H1 (cell line): ENCODE results near the gene CAMK1G. TPM values are rescaled to one million over a fixed set of nuclear protein-coding genes. Genes with fewer than 3 reads are reported as not detected.

Experiments used
- CTCF ChIA-PET: fragments of 300-600 bp; sonication (Branson Sonifier 250); formaldehyde crosslinking; loops from one replicate; lab custom pipeline; 2021; ENCODE audit not compliant: partially characterized antibody; lab: Charles Lee
- POLR2A ChIA-PET: fragments of 300-600 bp; sonication (Branson Sonifier 250); formaldehyde crosslinking; loops from one replicate; lab custom pipeline; 2021; ENCODE audit warnings: inconsistent platforms; ENCODE audit not compliant: partially characterized antibody; lab: Charles Lee
- DNase-seq, 2 experiments: peaks; one replicate each; pipeline versions ENCODE4 v3.0.0 to v3.0.0-alpha.2; 2010 to 2022; ENCODE audit warnings: low spot score in 2 of 2, low read depth in 1 of 2, mixed read lengths in 1 of 2
- FAIRE-seq: peaks from 2 replicates; lab custom pipeline; 2011; peaks lifted over from hg19 to GRCh38; lab: Jason Lieb, UNC
- H2AFZ ChIP-seq: 2 replicates; pipeline ENCODE4 v1.8.1; 2012; ENCODE audit warnings: low read length, inconsistent platforms
- H2AK5ac ChIP-seq: 2 replicates; pipeline ENCODE4 v1.6.1; 2013; ENCODE audit warnings: low read depth, low read length
- H2BK120ac ChIP-seq: replicated peaks from 2 replicates; pipeline ENCODE3; 2013; ENCODE audit warnings: low read depth, low read length, inconsistent platforms
- H2BK12ac ChIP-seq: 2 replicates; pipeline ENCODE4 v1.6.1; 2013; ENCODE audit warnings: low read depth, low read length
- H2BK15ac ChIP-seq: 2 replicates; pipeline ENCODE4 v1.6.1; 2013; ENCODE audit warnings: low read length
- H2BK20ac ChIP-seq: 2 replicates; pipeline ENCODE4 v1.6.1; 2013; ENCODE audit warnings: low read length
- H2BK5ac ChIP-seq: 2 replicates; pipeline ENCODE4 v1.6.1; 2013; ENCODE audit warnings: low read depth, low read length
- H3K14ac ChIP-seq: 2 replicates; pipeline ENCODE4 v1.6.1; 2013; ENCODE audit warnings: inconsistent platforms; ENCODE audit not compliant: insufficient read length
- H3K18ac ChIP-seq: 2 replicates; pipeline ENCODE4 v1.6.1; 2013; ENCODE audit warnings: low read length; ENCODE audit errors: extremely low read depth
- H3K23ac ChIP-seq: 2 replicates; pipeline ENCODE4 v1.6.1; 2013; ENCODE audit warnings: inconsistent platforms; ENCODE audit not compliant: insufficient read length
- H3K23me2 ChIP-seq: 2 replicates; pipeline ENCODE4 v1.6.1; 2013; ENCODE audit warnings: low read depth, low read length
- H3K27ac ChIP-seq: 2 replicates; pipeline ENCODE4 v1.6.1; 2011; ENCODE audit warnings: low read depth, low read length, inconsistent platforms
- H3K27me3 ChIP-seq, 4 experiments: replicated peaks in 1 of 4; 1 replicate in 1 of 4; 2 replicates in 3 of 4; pipeline versions ENCODE4 v1.6.1 to v1.8.1; 2011 to 2013; ENCODE audit warnings: low read length in 3 of 4, mild to moderate bottlenecking in 3 of 4, inconsistent platforms in 2 of 4, mixed read lengths in 2 of 4, moderate library complexity in 1 of 4; ENCODE audit not compliant: control insufficient read depth in 3 of 4, insufficient read depth in 3 of 4; ENCODE audit errors: extremely low read depth in 1 of 4
- H3K36me3 ChIP-seq, 4 experiments: 2 replicates each; pipeline versions ENCODE4 v1.6.1 to v1.8.1; 2011 to 2013; ENCODE audit warnings: mild to moderate bottlenecking in 4 of 4, low read length in 3 of 4, moderate library complexity in 2 of 4, control low read depth in 1 of 4, inconsistent platforms in 1 of 4; ENCODE audit not compliant: insufficient read depth in 4 of 4, control insufficient read depth in 2 of 4
- H3K4ac ChIP-seq: replicated peaks from 2 replicates; pipeline ENCODE3; 2013; ENCODE audit warnings: low read length, low read depth, mixed read lengths, inconsistent platforms; ENCODE audit not compliant: insufficient read length
- H3K4me1 ChIP-seq, 4 experiments: replicated peaks in 1 of 4; 1 replicate in 1 of 4; 2 replicates in 3 of 4; pipeline versions ENCODE4 v1.6.1 to v1.8.1; 2011 to 2013; ENCODE audit warnings: low read length in 3 of 4, inconsistent platforms in 2 of 4, mixed read lengths in 1 of 4; ENCODE audit not compliant: insufficient read depth in 4 of 4, control insufficient read depth in 3 of 4
- H3K4me2 ChIP-seq, 2 experiments: 2 replicates each; pipeline versions ENCODE4 v1.6.1 to v1.8.1; 2011 to 2013; ENCODE audit warnings: low read depth in 2 of 2, low read length in 2 of 2, control low read depth in 1 of 2, inconsistent platforms in 1 of 2, mild to moderate bottlenecking in 1 of 2; ENCODE audit not compliant: insufficient read depth in 1 of 2
- H3K4me3 ChIP-seq, 4 experiments: fragments of 200-600, 300-600 bp in 1 of 4; sonication (generic), shearing (Covaris generic), sonication (Bioruptor Twin) in 1 of 4; 2 replicates each; pipeline versions ENCODE4 v1.5.1 to v1.8.1; 2011 to 2016; ENCODE audit warnings: low read length in 4 of 4, low read depth in 3 of 4, control low read depth in 2 of 4, inconsistent platforms in 2 of 4, mild to moderate bottlenecking in 2 of 4, mixed read lengths in 1 of 4, moderate library complexity in 1 of 4; ENCODE audit not compliant: insufficient read depth in 2 of 4; ENCODE audit errors: extremely low read depth in 1 of 4
- H3K56ac ChIP-seq: replicated peaks from 2 replicates; pipeline ENCODE3; 2013; ENCODE audit warnings: low read depth, mild to moderate bottlenecking, mixed read lengths, low read length, inconsistent platforms; ENCODE audit not compliant: insufficient read length
- H3K79me1 ChIP-seq: 2 replicates; pipeline ENCODE4 v1.6.1; 2013; ENCODE audit warnings: low read depth, low read length, control low read depth
- H3K79me2 ChIP-seq, 2 experiments: 2 replicates each; pipeline versions ENCODE4 v1.6.1 to v1.8.1; 2012 to 2013; ENCODE audit warnings: low read length in 2 of 2, mild to moderate bottlenecking in 2 of 2, inconsistent platforms in 1 of 2; ENCODE audit not compliant: insufficient read depth in 2 of 2, control insufficient read depth in 1 of 2
- H3K9ac ChIP-seq, 4 experiments: replicated peaks in 1 of 4; 1 replicate in 1 of 4; 2 replicates in 3 of 4; pipeline versions ENCODE4 v1.6.1 to v1.8.1; 2011 to 2013; ENCODE audit warnings: low read depth in 3 of 4, low read length in 3 of 4, control low read depth in 2 of 4, mild to moderate bottlenecking in 2 of 4, moderate library complexity in 2 of 4, inconsistent platforms in 1 of 4; ENCODE audit errors: extremely low read depth in 1 of 4
- H3K9me3 ChIP-seq, 2 experiments: 2 replicates each; pipeline versions ENCODE4 v1.6.1 to v1.8.1; 2012 to 2013; ENCODE audit warnings: mild to moderate bottlenecking in 2 of 2, moderate library complexity in 2 of 2, control low read depth in 1 of 2, inconsistent platforms in 1 of 2, low read depth in 1 of 2, low read length in 1 of 2, mixed read lengths in 1 of 2; ENCODE audit not compliant: insufficient read depth in 2 of 2
- H4K20me1 ChIP-seq, 2 experiments: replicated peaks in 1 of 2; 2 replicates each; pipeline versions ENCODE3 to v1.8.1; 2011 to 2013; ENCODE audit warnings: inconsistent platforms in 2 of 2, low read length in 2 of 2, mild to moderate bottlenecking in 1 of 2; ENCODE audit not compliant: insufficient read depth in 2 of 2, control insufficient read depth in 1 of 2
- H4K5ac ChIP-seq: 2 replicates; pipeline ENCODE4 v1.6.1; 2013; ENCODE audit warnings: low read length, low read depth, mixed read lengths, inconsistent platforms; ENCODE audit not compliant: insufficient read length
- H4K8ac ChIP-seq: 2 replicates; pipeline ENCODE4 v1.8.0; 2013; ENCODE audit warnings: mild to moderate bottlenecking, moderate library complexity, low read length, inconsistent platforms; ENCODE audit not compliant: insufficient read depth; ENCODE audit errors: extremely low read depth
- H4K91ac ChIP-seq: replicated peaks from 2 replicates; pipeline ENCODE3; 2013; ENCODE audit warnings: low read length, mixed read lengths, inconsistent platforms; ENCODE audit not compliant: insufficient read length
- ASH2L ChIP-seq: fragments of 200-600, 300-600 bp; sonication (generic); IDR thresholded peaks from one replicate; pipeline ENCODE4 v1.7.1; 2017; ENCODE audit warnings: low read length
- CHD1 ChIP-seq: IDR thresholded peaks from 2 replicates; pipeline ENCODE4 v1.6.1; 2012; ENCODE audit warnings: low read depth, low read length, improper control_type of control experiment
- EGR1 ChIP-seq: IDR thresholded peaks from 2 replicates; pipeline ENCODE4 v1.6.1; 2011; ENCODE audit warnings: low read depth, low read length, borderline replicate concordance
- FOSL1 ChIP-seq: IDR thresholded peaks from 2 replicates; pipeline ENCODE4 v1.6.1; 2011; ENCODE audit warnings: mild to moderate bottlenecking, low read depth, low read length, moderate library complexity; ENCODE audit not compliant: insufficient read depth
- HDAC2 ChIP-seq, 2 experiments: fragments of 300-600 bp in 1 of 2; sonication (generic) in 1 of 2; IDR thresholded peaks; 2 replicates each; pipeline ENCODE4 v1.6.1; 2011 to 2012; ENCODE audit warnings: low read depth in 2 of 2, low read length in 2 of 2, mild to moderate bottlenecking in 2 of 2, moderate library complexity in 2 of 2, borderline replicate concordance in 1 of 2, inconsistent platforms in 1 of 2
- JUND ChIP-seq: IDR thresholded peaks from 2 replicates; pipeline ENCODE4 v1.6.1; 2011; ENCODE audit warnings: mild to moderate bottlenecking, improper control_type of control experiment, low read length
- MAFK ChIP-seq: IDR thresholded peaks from 2 replicates; pipeline ENCODE4 v1.6.1; 2012; ENCODE audit warnings: low read depth, mild to moderate bottlenecking, improper control_type of control experiment, low read length
- NRF1 ChIP-seq: IDR thresholded peaks from 2 replicates; pipeline ENCODE4 v1.6.1; 2011; ENCODE audit warnings: mild to moderate bottlenecking, low read depth, low read length, improper control_type of control experiment
- POLR2AphosphoS5 ChIP-seq: IDR thresholded peaks from 2 replicates; pipeline ENCODE4 v1.6.1; 2011; ENCODE audit warnings: low read depth, low read length
- RFX5 ChIP-seq: IDR thresholded peaks from 2 replicates; pipeline ENCODE4 v1.6.1; 2011; ENCODE audit warnings: low read depth, low read length, improper control_type of control experiment, borderline replicate concordance
- SP1 ChIP-seq: IDR thresholded peaks from 2 replicates; pipeline ENCODE4 v1.6.1; 2011; ENCODE audit warnings: low read depth, low read length
- TEAD4 ChIP-seq: IDR thresholded peaks from 2 replicates; pipeline ENCODE4 v1.6.1; 2012; ENCODE audit warnings: low read depth, low read length, inconsistent platforms, mixed read lengths
- WGBS, 2 experiments: shearing (Covaris generic) in 1 of 2; methylation state at CpG; one replicate each; pipeline versions ENCODE4 v1.1.6 to v1.1.7; 2013 to 2015; ENCODE audit warnings: low lambda C conversion rate in 2 of 2, mixed read lengths in 2 of 2, inconsistent platforms in 1 of 2, low coverage in 1 of 2, missing lambda C conversion rate in 1 of 2; ENCODE audit not compliant: insufficient replicate concordance in 2 of 2, insufficient coverage in 1 of 2, insufficient read length in 1 of 2; ENCODE audit errors: extremely low coverage in 1 of 2, missing lambda C conversion rate in 1 of 2; 5-methylcytosine and 5-hydroxymethylcytosine counted together
- polyA plus RNA-seq, 7 experiments: library from polyadenylated mRNA; depleted of rRNA in 3 of 7; stranded (reverse) in 5 of 7; unstranded in 2 of 7; fragments of >200 nt in 5 of 7; fragments of 200-250 nt in 2 of 7; gene quantifications; 1 replicate in 5 of 7; 2 replicates in 1 of 7; 4 replicates in 1 of 7; pipeline versions ENCODE4 v1.2.1 to v1.2.3, GENCODE V29; 2011 to 2013; ENCODE audit warnings: missing spikeins in 2 of 7, mixed read lengths in 2 of 7
- total RNA-seq: library from RNA; stranded (reverse); fragmentation: NEBNext Ultra II Directional; extraction: Animal tissue kit (Norgen Biotek cat#: 25700); gene quantifications from 2 replicates; pipeline ENCODE4 v1.2.1, GENCODE V29; 2021
- TF ChIP-seq, protein P1 (sequence below): IDR thresholded peaks from 2 replicates; pipeline ENCODE4 v1.6.1; 2012; ENCODE audit warnings: inconsistent platforms

CAMK1G gene
- total and polyA plus RNA-seq, 2 of the 8 experiments (the other 6 are each of a cell fraction or from before 2014, with no cell fraction given) = 1.00 to 1.0 TPM

DNA sequence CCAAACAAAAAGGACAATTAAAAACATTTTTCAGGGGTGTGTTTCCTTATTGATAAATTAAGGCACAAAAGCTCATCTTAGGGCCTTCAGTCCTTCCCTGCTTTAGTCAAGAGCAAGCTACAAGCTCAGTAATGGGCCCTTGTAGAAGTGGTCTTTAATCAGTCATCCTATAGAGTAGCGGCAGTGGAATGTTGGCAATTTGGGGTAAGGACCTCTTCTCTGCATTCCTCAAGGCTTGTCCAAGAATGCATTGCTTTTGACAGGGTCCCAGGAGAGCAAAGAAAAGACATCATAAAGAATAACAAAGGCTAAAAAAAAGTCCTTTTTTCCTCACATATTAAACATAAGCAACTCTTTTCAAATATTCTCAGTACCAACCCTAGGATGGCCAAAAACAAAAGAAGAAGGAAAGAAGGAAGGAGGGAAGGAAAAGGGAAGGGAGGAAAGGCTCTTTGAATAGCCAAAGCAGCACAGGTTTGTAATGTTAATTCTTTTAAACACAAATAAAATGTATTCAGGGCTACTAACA is 27.3 kb upstream of the CAMK1G start:
- H3K18ac ChIP-seq = no peak overlapping the region
- H3K4me2 ChIP-seq = peak overlapping the region; percentile 14 to 47; a peak in 3 of 4 replicates
- H3K14ac ChIP-seq = no peak overlapping the region
- CTCF ChIA-PET = interaction anchor here (0.7 to 1.7 kb wide), 7 partner anchors 11 to 1759 kb away, joined by 3 to 8 read pairs (median 3); no protein-coding TSS in a partner anchor
- no peak overlapping the region for H4K91ac ChIP-seq
- no peaks in the 10 kb centered on the region for H3K79me2 ChIP-seq
- no peaks in the 10 kb centered on the region for H3K36me3 ChIP-seq
- H4K8ac ChIP-seq = no peak overlapping the region
- no peak overlapping the region for H2BK5ac ChIP-seq
- H3K27ac ChIP-seq = no peak overlapping the region
- peak overlapping the region in 1 of 4 experiments; percentile 32; a peak in 1 of 8 replicates for H3K4me3 ChIP-seq
- H3K4me1 ChIP-seq = peaks cover 7 to 30% (median 22%) of the 10 kb centered on the region in 4 experiments; a peak in 5 of 7 replicates
- H2BK12ac ChIP-seq = no peak overlapping the region
- H4K20me1 ChIP-seq = peaks cover 0 to 3% of the 10 kb centered on the region in 2 experiments
- no peak overlapping the region for H2BK120ac ChIP-seq
- no peak overlapping the region for H3K9ac ChIP-seq
- H4K5ac ChIP-seq = no peak overlapping the region
- no peak overlapping the region for H3K56ac ChIP-seq
- peak; percentile 70 for FAIRE-seq
- H3K79me1 ChIP-seq = no peaks in the 10 kb centered on the region
- no peak overlapping the region for H3K4ac ChIP-seq
- H3K23me2 ChIP-seq = peaks cover 4% of the 10 kb centered on the region; the same call in 1 of the 2 replicates
- WGBS, 2 experiments = 0% methylated on average over 1 of the region's 1 CpG; no CpG with 5 or more reads in 1 of the 2 experiments
- H2AFZ ChIP-seq = no peak overlapping the region
- H3K23ac ChIP-seq = no peak overlapping the region
- DNase-seq = peak in 1 of 2 experiments; percentile 36
- no peak overlapping the region for H2AK5ac ChIP-seq
- POLR2A ChIA-PET = interaction anchor here (0.9 kb wide), 1 partner anchor 11 kb away, joined by 3 read pairs; no protein-coding TSS in a partner anchor
- no peaks in the 10 kb centered on the region for H3K9me3 ChIP-seq
- H2BK15ac ChIP-seq = no peak overlapping the region
- H3K27me3 ChIP-seq = peaks cover 0 to 3% (median under 1%) of the 10 kb centered on the region in 4 experiments; a peak in 3 of 7 replicates
- no peak overlapping the region for H2BK20ac ChIP-seq
- no peak for TF ChIP-seq EGR1
- TF ChIP-seq SP1 = no peak
- TF ChIP-seq MAFK = no peak
- no peak for TF ChIP-seq JUND
- no peak for TF ChIP-seq FOSL1
- TF ChIP-seq NRF1 = no peak
- TF ChIP-seq, protein P1, sequence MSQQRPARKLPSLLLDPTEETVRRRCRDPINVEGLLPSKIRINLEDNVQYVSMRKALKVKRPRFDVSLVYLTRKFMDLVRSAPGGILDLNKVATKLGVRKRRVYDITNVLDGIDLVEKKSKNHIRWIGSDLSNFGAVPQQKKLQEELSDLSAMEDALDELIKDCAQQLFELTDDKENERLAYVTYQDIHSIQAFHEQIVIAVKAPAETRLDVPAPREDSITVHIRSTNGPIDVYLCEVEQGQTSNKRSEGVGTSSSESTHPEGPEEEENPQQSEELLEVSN = no peak
- TF ChIP-seq RFX5 = no peak
- peak; percentile 25 for TF ChIP-seq ASH2L
- TF ChIP-seq CHD1 = no peak
- peak; percentile 70; the same call in 1 of the 2 replicates for TF ChIP-seq POLR2AphosphoS5
- TF ChIP-seq HDAC2 (IDR thresholded peaks at IDR 0.05; ENCODE audit: borderline replicate concordance in 1 of 2, low read depth in 2 of 2, low read length in 2 of 2) = peak in 1 of 2 experiments; percentile 50; a peak in 1 of 4 replicates
- peak; percentile 98 for TF ChIP-seq TEAD4
